Activated CD4-positive, alpha-beta T cell treated with anti-CD3 and anti-CD28 coated beads, Interleukin-2, Interleukin-4, amounts not matched to agents 100 ng/mL and 50 ng/mL, durations not matched to agents 16 hours and 8 hours (primary cell): Measurements from ENCODE around the gene SOD1.
"Not testable (repeated sequence)": the region's sequence is repeated elsewhere in the genome, so short reads cannot be mapped to it uniquely, and the experiment has no call there.

Experiments
- DNase-seq: peaks from one replicate; pipeline ENCODE4 v3.0.0-alpha.2; 2020; ENCODE audit warnings: low spot score

Gene SOD1

DNA sequence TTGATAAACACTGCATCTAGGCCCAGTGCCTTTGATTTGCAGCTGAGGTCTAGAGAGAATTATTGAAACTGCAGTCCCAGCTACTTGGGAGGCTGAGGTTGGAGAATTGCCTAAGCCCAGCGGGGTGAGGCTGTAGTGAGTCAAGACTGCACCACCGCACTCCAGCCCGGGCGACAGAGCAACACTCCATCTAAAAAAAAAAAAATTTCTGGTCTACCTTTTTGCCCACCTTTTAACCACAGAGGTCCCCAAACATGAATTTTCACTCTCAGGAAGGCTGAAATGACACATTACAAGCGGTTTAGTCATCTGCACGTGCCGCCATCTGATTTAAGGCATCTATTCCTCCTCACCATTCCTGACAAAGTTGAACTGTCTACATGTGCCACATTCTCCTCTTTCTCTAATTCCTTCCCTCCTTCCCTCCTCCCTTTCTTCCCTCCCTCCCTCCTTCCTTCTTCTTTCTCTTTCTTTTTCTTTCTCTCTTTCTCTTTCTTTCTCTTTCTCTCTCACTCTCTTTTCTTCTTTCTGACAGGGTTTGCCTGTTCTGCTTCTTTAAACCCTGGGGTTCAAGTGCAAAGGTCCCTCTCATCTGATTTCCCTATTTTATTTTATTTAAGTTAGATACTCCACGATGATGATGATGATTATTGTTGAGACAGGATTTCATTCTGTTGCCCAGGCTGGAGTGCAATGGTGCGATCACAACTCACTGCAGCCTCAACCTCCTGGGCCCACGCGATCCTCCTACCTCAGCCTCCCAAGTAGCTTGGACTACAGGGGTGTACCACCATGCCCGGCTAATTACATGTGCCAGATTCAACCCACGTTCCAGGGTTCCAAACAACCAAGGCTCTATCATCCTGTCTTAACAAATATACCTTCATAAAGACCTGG, 3.0 kb upstream of the SOD1 start:
- peak; percentile 78 for DNase-seq

DNA sequence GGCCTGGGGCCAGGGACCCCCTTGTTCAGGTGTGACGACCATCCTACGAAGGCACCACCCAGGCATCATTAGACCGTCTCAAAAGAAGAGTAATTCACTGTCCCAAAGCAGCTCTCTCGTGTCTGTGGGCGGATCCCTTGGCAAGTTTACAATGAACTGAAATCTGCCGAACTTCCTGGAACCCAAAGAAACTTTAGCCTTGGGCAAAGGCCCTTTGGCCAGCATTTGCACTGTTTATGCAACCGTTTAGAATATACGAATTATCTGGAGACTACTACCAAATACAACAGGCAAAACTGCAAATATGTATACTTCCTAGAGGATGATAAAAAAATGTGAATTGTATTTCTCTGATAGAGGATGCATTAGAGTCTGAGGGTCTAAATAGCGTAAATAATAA, 1.4 kb upstream of the SOD1 start:
- no peak for DNase-seq

DNA sequence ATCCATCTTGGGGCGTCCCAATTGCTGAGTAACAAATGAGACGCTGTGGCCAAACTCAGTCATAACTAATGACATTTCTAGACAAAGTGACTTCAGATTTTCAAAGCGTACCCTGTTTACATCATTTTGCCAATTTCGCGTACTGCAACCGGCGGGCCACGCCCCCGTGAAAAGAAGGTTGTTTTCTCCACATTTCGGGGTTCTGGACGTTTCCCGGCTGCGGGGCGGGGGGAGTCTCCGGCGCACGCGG, 282 bp upstream of the SOD1 start:
- DNase-seq, result no peak

DNA sequence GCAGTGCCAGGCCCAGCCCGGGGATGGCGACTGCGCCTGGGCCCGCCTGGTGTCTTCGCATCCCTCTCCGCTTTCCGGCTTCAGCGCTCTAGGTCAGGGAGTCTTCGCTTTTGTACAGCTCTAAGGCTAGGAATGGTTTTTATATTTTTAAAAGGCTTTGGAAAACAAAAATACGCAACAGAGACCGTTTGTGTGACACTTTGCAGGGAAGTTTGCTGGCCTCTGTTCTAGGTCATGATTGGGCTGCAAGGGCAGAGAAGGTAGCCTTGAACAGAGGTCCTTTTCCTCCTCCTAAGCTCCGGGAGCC, 719 bp downstream of the SOD1 start:
- no peak for DNase-seq

DNA sequence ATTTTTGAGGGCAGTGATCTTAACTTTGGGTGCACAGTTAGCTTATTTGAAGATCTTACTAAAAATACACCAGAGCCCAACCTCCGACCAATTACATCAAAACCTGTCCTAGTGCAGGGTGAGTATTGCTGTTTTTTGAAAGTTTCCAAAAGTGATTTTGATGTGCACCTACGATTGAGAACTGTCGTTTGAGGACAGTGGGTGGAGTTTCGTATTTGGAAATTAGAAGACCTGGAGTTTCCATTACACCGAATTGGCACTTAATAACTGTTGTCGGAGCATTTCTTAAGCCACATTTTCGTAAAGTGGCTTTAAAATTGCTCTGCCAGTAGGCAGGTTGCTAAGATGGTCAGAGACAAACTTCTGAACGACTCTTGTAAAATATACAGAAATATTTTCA, 1.1 kb downstream of the SOD1 start:
- DNase-seq, result no peak

DNA sequence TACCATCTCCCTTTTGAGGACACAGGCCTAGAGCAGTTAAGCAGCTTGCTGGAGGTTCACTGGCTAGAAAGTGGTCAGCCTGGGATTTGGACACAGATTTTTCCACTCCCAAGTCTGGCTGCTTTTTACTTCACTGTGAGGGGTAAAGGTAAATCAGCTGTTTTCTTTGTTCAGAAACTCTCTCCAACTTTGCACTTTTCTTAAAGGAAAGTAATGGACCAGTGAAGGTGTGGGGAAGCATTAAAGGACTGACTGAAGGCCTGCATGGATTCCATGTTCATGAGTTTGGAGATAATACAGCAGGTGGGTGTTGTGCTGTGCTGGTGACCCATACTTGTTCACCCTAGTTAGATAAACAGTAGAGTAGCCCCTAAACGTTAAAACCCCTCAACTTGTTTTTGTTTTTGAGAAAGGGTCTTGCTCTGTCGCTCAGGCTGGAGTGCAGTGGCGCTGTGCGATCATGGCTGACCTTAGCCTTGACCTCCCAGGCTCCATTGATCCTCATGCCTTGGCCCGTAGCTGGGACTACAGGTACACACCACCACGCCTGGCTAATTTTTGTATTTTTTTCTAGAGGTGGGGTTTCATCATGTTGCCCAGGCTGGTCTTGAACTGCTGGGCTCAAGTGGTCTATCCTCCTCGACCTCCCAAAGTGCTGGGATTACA, 4.2 kb downstream of the SOD1 start:
- DNase-seq, result no peak

DNA sequence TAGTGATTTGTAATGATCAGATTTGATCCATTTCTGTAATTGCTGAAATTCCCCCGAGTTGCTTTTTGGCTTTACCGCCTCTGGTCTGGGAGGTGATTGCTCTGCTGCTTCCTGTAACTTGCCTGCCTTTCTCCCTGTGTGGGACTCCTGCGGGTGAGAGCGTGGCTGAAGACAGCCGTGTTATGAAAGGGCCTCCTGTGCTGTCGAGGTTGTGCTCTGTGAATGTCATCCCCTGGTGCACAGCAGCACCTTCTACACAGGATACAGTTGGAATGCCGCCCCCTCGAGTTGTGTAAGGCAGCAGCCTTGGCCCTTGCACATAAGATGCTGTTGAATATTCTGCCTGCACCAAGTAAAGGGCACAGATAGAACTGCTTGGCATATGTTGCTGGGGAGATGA, 5.9 kb downstream of the SOD1 start:
- DNase-seq, result peak; percentile 48

DNA sequence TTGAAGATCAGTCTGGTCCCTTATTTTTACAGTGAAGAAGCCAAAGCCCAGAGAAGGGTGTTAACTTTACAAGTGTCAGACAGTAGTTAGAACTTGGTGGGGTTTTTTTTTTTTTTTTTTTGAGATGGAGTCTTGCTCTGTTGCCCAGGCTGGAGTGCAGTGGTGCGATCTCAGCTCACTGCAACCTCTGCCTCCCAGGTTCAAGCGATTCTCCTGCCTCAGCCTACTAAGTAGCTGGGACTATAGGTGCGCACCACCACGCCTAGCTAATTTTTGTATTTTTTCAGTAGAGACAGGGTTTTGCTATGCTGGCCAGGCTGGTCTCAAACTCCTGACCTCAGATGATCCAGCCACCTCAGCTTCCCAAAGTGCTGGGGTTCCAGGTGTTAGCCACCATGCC, 6.4 kb downstream of the SOD1 start:
- DNase-seq, result not testable (repeated sequence)

DNA sequence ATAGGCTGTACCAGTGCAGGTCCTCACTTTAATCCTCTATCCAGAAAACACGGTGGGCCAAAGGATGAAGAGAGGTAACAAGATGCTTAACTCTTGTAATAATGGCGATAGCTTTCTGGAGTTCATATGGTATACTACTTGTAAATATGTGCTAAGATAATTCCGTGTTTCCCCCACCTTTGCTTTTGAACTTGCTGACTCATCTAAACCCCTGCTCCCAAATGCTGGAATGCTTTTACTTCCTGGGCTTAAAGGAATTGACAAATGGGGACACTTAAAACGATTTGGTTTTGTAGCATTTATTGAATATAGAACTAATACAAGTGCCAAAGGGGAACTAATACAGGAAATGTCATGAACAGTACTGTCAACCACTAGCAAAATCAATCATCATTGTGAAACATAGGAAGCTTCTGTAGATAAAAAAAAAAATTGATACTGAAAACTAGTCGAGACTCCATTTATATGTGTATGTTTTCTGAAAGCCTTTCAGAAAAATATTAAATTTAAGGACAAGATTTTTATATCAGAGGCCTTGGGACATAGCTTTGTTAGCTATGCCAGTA, 7.0 kb downstream of the SOD1 start:
- no peak for DNase-seq

DNA sequence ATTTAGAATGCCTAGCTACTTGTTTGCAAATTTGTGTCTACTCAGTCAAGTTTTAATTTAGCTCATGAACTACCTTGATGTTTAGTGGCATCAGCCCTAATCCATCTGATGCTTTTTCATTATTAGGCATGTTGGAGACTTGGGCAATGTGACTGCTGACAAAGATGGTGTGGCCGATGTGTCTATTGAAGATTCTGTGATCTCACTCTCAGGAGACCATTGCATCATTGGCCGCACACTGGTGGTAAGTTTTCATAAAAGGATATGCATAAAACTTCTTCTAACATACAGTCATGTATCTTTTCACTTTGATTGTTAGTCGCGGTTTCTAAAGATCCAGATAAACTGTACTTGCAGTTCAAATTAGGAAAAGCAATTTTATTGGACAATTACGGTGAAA, 7.6 kb downstream of the SOD1 start:
- peak; percentile 46 for DNase-seq

DNA sequence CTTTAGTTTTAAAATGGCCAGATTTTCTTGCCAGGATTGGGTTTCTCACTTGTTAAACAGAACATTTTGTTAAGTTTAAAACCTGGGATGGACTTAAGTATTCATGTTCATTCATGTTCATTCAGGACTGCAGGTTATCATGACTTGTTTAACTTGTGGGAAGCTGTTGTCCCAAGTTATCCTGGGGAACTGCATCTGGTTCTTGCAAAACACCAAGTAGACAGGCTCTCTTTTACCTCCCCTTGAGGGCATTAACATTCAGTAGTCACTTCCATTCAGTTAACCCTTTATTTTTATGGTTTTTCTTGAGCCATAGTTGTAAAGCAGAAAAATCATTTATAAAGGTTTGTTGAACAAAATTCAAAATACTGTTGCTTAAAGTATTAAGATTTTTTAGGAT, 8.1 kb downstream of the SOD1 start:
- DNase-seq, result no peak

DNA sequence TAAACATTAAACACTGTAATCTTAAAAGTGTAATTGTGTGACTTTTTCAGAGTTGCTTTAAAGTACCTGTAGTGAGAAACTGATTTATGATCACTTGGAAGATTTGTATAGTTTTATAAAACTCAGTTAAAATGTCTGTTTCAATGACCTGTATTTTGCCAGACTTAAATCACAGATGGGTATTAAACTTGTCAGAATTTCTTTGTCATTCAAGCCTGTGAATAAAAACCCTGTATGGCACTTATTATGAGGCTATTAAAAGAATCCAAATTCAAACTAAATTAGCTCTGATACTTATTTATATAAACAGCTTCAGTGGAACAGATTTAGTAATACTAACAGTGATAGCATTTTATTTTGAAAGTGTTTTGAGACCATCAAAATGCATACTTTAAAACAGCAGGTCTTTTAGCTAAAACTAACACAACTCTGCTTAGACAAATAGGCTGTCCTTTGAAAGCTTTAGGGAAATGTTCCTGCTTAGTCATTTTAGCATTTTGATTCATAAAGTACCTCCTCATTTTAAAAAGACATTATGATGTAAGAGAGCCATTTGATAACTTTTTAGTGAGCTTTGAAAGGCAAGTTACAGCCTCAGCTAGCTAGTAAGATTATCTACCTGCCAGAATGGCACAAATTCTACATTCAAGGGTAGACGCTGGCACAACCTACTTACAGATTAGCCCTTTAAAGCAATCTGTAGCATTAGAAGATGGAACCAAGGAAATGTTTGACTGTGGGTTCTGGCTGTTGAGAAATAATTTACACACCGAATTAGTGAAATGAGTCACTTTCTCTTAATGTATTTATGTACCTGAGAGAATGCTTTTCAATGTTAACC, 9.4 kb downstream of the SOD1 start:
- DNase-seq, result peak; percentile 57

DNA sequence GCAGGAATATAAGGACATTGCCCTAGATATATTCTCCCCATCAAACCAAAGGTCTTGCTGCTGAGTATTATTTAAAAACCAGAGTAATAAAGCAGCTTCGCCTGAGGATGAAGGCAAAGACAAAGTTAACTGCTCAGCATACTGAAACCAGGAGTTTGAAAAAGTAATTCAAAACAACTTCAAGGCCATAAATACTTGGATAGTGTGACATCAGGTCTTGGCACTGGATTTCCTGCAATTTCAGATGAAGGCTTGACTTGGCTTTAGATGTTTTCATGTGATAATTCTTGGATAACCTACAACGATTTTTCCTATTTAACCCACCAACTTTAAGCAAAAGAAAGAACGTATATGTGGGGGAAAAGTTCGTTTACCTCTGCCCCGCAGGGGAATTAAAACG, 10.6 kb downstream of the SOD1 start:
- no peak for DNase-seq

DNA sequence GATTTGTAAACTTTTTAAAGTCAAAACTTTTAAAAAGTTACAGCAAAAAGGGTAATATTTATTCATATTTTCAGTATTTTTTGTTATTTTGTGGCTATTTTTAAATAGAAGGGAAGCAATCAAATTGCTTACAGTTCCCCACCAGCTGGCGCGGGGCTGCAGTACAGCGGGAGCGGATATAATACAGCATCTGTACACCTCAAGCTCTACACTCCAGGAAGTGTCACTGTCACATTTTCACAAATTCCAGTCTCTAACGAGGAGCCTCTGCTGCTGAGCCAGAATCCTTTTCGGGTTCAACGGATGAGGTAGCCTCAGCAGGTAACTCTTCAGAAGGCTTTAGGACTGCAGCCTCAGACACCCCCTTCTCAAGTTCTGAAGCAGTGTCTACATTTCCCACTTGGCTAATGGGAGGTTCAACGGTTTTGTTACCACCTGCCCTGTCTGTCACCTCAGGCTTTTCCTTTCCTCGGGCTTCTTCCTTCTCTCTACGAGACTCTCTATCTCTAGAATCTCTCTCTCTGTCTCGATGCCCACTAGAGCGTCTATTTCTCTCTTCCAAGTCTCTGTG, 11.7 kb downstream of the SOD1 start:
- DNase-seq, result no peak

DNA sequence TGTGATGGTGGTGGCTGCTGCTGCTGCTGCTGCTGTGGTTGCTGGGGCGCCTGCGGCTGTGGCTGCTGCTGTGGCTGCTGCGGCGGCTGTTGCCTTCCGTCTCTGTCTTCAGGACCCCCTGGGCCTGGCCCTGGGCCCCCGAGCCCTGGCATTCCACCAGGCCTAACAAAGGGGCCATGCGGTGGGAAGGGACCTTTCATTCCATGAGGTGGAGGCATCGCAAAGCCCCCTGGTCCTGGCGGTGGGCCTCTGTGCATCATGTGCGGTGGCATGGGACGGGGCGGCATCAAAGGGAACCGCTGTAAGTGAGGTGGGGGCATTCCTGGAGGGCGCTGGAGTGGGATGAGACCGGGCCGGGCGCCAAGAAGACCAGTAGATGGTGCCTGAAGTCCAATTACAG, 12.4 kb downstream of the SOD1 start:
- DNase-seq, result no peak

DNA sequence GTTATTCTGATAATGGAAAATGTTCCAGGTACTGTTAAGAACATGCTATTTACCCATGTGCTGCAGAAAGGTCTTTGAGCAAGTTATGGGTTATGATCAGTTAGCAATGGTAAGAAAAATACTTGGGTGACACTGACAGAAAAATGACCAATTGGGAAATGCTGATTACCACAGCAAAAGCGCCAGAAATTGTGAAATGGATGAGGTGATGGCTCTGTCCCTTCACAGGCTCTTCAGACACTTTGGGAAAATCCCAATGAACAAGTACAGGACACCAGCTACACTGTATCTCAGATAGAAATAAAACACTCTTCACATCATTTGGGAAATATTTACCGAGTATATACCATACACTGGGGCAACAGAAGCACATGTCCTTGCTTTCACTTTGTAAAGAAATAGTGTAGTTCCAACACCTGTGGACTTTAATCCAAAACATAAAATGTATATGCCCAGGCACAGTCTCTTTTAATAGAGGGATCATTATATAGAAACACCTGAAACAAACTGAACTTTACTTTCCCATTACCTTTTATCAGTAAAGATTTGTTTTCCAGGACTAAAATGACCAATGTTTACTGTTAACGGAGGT, 13.9 kb downstream of the SOD1 start:
- no peak for DNase-seq

DNA sequence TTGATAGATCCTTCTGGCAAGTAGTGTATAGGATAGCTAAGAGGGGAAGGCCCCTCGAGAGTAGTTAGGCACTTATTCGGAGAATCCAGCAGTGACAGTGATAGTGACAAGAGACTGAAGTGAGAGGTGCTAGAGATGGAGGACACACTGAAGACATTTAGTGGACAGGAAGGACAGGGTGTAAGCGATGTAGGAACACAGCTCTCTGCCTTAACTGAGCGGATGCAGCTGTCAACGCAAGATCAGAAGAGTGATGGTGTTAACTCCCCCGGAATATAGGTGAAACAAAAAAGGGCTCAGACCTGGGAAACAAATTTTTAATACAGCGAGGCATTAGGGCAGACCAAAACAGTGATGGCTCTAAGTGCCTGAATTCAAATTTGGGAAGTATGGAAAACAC, 15.8 kb downstream of the SOD1 start:
- no peak for DNase-seq

DNA sequence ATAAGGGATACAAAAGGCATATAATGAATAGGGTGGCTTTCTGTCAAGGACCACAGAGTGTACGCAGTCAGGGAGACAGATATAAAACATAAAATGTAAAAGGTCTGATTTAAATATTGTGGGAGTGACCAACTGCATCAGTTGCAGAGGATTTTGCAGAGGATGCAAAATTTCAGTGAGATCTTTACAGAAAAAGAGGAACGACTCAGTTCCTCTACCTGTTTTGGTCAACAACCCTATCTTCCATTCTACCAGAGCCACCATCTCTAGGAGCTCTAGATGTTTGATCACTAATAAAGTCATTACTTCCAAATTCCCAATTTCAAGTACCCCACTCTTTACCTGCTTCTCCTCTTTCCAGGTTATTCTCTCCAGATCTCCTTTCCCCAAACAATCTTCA, 16.5 kb downstream of the SOD1 start:
- DNase-seq, result no peak

DNA sequence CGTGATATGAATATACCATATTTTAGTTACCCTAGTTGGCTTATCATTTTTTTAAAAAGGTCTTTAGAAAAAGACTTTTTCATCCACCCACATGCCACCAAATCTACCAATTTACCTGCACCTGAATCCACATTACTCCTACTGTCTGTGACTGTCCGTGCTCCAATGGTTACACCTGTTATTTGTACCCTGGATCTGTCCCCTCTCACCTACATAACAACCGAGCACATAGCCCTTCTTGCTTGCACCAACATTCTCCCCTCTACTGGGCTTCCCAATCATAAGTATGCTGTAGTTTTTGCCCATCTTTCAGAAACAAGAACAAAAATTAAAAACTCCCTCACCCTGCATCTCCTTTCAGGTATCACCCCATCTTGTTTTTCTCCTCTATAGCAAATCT, 17.6 kb downstream of the SOD1 start:
- DNase-seq, result no peak

DNA sequence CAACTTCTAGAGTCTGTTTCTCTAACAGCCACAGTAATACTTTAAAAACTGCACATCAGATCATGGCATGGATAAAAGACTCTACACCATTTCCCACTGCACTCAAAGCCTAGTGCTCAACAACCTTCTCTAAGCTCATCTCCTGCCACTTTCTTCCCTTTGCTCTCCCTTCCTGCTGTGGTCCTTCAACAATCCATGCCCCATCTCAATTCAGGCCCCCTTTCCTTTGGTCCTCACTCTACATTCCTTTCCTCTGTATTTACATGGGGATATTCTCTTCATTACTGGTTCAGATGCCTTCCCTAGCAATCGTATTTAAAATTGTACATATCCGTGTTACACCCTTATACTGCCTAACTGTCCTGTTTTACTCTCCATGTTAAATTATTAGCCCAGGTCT, 19.0 kb downstream of the SOD1 start:
- no peak for DNase-seq

DNA sequence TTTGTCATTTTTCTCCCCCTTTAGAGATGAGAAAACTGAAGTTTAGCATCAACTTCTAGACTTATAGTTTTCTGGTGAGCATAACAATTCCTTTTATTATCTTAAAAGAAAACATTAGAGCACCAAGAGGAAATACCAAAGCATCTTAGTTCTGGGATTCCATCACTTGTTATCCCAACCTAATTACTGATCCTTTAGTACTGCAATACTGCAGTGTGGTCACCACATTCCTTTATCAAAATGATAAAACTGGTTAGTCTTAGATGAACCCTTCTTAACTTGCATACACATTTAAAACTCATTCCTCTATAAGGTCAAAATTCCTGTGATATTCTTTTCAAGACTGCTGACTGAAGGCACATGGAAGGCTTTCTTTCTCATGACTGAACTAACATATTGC, 23.1 kb downstream of the SOD1 start:
- DNase-seq, result no peak

DNA sequence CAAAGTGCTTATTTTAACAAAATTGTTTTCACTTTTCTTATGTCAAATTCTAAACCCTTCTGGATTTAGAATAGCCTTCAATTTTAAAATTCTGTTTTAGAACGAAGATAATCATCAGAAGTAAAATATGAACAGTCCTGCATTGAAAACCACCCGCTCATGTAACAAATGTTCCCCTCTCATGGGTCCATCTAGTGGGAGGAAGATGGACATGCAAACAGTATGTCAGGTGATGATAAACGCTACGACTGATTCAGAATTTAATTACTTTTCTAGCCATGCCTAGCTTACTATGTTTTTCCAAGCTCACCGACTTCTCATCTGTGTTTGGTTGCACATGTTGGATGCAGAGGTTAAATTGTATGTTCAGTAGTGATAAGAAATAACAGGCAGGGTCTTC, 23.5 kb downstream of the SOD1 start:
- no peak for DNase-seq
